Neural progenitor cell (in vitro differentiated cells): ENCODE data around the gene PCARE. TPM values are rescaled to one million over a fixed set of nuclear protein-coding genes. Genes with fewer than 3 reads are reported as not detected.

Source experiments
- DNase-seq: peaks from one replicate; pipeline ENCODE4 v3.0.0-alpha.2; 2016; ENCODE audit warnings: low spot score
- H2AFZ ChIP-seq: fragments of 200-600 bp; sonication (generic); replicated peaks from 2 replicates; pipeline ENCODE4 v1.6.1; 2016; ENCODE audit warnings: antibody characterized with exemption
- H3F3A ChIP-seq: fragments of 200-600 bp; sonication (generic); 2 replicates; pipeline ENCODE4 v1.6.1; 2016; ENCODE audit warnings: antibody characterized with exemption, low read depth
- H3K27ac ChIP-seq: fragments of 200-600 bp; sonication (generic); 2 replicates; pipeline ENCODE4 v1.5.1; 2016; ENCODE audit warnings: mild to moderate bottlenecking
- H3K27me3 ChIP-seq: fragments of 200-600 bp; sonication (generic); 2 replicates; pipeline ENCODE4 v1.6.1; 2016; ENCODE audit warnings: mild to moderate bottlenecking, moderate library complexity
- H3K36me3 ChIP-seq: fragments of 200-600 bp; sonication (generic); 2 replicates; pipeline ENCODE4 v1.5.1; 2016
- H3K4me1 ChIP-seq: fragments of 200-600 bp; sonication (generic); 2 replicates; pipeline ENCODE4 v1.6.1; 2016; ENCODE audit warnings: mixed run types
- H3K4me2 ChIP-seq: fragments of 200-600 bp; sonication (generic); 2 replicates; pipeline ENCODE4 v1.6.1; 2016
- H3K4me3 ChIP-seq: fragments of 200-600 bp; sonication (generic); 2 replicates; pipeline ENCODE4 v1.5.1; 2016
- H3K79me2 ChIP-seq: fragments of 200-600 bp; sonication (generic); 2 replicates; pipeline ENCODE4 v1.6.1; 2016; ENCODE audit warnings: low read depth
- H3K9ac ChIP-seq: fragments of 200-600 bp; sonication (generic); 2 replicates; pipeline ENCODE4 v1.6.1; 2016
- H3K9me3 ChIP-seq: fragments of 200-600 bp; sonication (generic); 2 replicates; pipeline ENCODE4 v1.5.1; 2016; ENCODE audit warnings: low read depth
- H4K20me1 ChIP-seq: fragments of 200-600 bp; sonication (generic); 2 replicates; pipeline ENCODE4 v1.6.1; 2016; ENCODE audit warnings: low read depth
- H3K27ac Mint-ChIP-seq: 3 replicates; pipeline ENCODE4 v1.8.0; 2021; ENCODE audit warnings: mixed read lengths
- H3K27me3 Mint-ChIP-seq: 2 replicates; pipeline ENCODE4 v1.8.0; 2022; ENCODE audit warnings: low read depth, mild to moderate bottlenecking, inconsistent platforms, moderate library complexity, mixed read lengths; ENCODE audit not compliant: insufficient read depth
- H3K36me3 Mint-ChIP-seq: 3 replicates; pipeline ENCODE4 v1.8.0; 2021; ENCODE audit warnings: mixed read lengths
- H3K4me1 Mint-ChIP-seq: 3 replicates; pipeline ENCODE4 v1.8.0; 2021; ENCODE audit warnings: mixed read lengths
- H3K4me3 Mint-ChIP-seq: 3 replicates; pipeline ENCODE4 v1.8.0; 2021; ENCODE audit warnings: mild to moderate bottlenecking, moderate library complexity, mixed read lengths
- H3K9me3 Mint-ChIP-seq: 3 replicates; pipeline ENCODE4 v1.8.0; 2020; ENCODE audit warnings: mixed read lengths
- CTCF ChIP-seq: fragments of 200-600 bp; sonication (generic); IDR thresholded peaks from 2 replicates; pipeline ENCODE4 v1.5.1; 2017; ENCODE audit warnings: antibody characterized with exemption, mild to moderate bottlenecking
- EZH2 ChIP-seq: fragments of 200-600 bp; sonication (generic); IDR thresholded peaks from 2 replicates; pipeline ENCODE4 v1.6.1; 2017; ENCODE audit warnings: antibody characterized with exemption, mild to moderate bottlenecking, moderate library complexity
- EZH2phosphoT487 ChIP-seq: fragments of 200-600 bp; sonication (generic); IDR thresholded peaks from 2 replicates; pipeline ENCODE4 v1.6.1; 2017; ENCODE audit warnings: antibody characterized with exemption
- total RNA-seq: library from RNA; depleted of rRNA; stranded (reverse); fragments of >200 nt; gene quantifications from 2 replicates; pipeline ENCODE4 v1.2.3, GENCODE V29; 2015; ENCODE audit warnings: low replicate concordance

The PCARE gene
- total RNA-seq, 1 donor from 2014 or later: not detected

GRCh38 chr2:29016504-29016903 lies 57.8 kb downstream of the PCARE start:
- Mint-ChIP-seq H3K4me3 (no peak overlapping the region), H3K27ac (no peak overlapping the region), H3K36me3 (no peaks in the 10 kb centered on the region)

GRCh38 chr2:29015701-29016470 lies 58.4 kb downstream of the PCARE start:
- no peak overlapping the region for H3K27ac ChIP-seq
- DNase-seq: no peak
- peak overlapping the region; percentile 48 for H3K27ac Mint-ChIP-seq

More at GRCh38 chr2:29016504-29016903, 57.8 kb downstream of the PCARE start:
- no peaks in the 10 kb centered on the region for H4K20me1 ChIP-seq
- no peaks in the 10 kb centered on the region for H3K9me3 ChIP-seq
- no peaks in the 10 kb centered on the region for H3K36me3 ChIP-seq
- Mint-ChIP-seq H3K9me3 (no peaks in the 10 kb centered on the region), H3K27me3 (peaks cover 14% of the 10 kb centered on the region), H3K4me1 (peaks cover 39% of the 10 kb centered on the region)
- H3K4me3 ChIP-seq: no peak overlapping the region
- TF ChIP-seq EZH2 (no peak), CTCF (no peak), EZH2phosphoT487 (no peak)
- H3K79me2 ChIP-seq: no peaks in the 10 kb centered on the region
- H3K9ac ChIP-seq: no peak overlapping the region
- H2AFZ ChIP-seq: no peak overlapping the region
- no peak overlapping the region for H3K27ac ChIP-seq
- no peaks in the 10 kb centered on the region for H3K27me3 ChIP-seq
- no peak overlapping the region for H3K4me2 ChIP-seq
- H3F3A ChIP-seq: peaks cover 19% of the 10 kb centered on the region
- H3K4me1 ChIP-seq: peaks cover 29% of the 10 kb centered on the region
- DNase-seq: no peak

GRCh38 chr2:29014811-29015421 lies 59.4 kb downstream of the PCARE start:
- H3K27me3 ChIP-seq: no peaks in the 10 kb centered on the region
- Mint-ChIP-seq H3K36me3 (no peaks in the 10 kb centered on the region), H3K4me1 (peaks cover 37% of the 10 kb centered on the region), H3K9me3 (no peaks in the 10 kb centered on the region), H3K27ac (peak overlapping the region; percentile 3), H3K4me3 (no peak overlapping the region), H3K27me3 (peaks cover 8% of the 10 kb centered on the region)
- H3K4me2 ChIP-seq: no peak overlapping the region
- no peak overlapping the region for H2AFZ ChIP-seq
- H3K27ac ChIP-seq: no peak overlapping the region
- TF ChIP-seq EZH2 (no peak), CTCF (no peak), EZH2phosphoT487 (no peak)
- H3K4me1 ChIP-seq: peaks cover 24% of the 10 kb centered on the region
- peaks cover 7% of the 10 kb centered on the region for H3F3A ChIP-seq
- H4K20me1 ChIP-seq: no peaks in the 10 kb centered on the region
- no peak overlapping the region for H3K4me3 ChIP-seq
- no peaks in the 10 kb centered on the region for H3K79me2 ChIP-seq
- no peaks in the 10 kb centered on the region for H3K36me3 ChIP-seq
- H3K9ac ChIP-seq: no peak overlapping the region
- no peak for DNase-seq
- no peaks in the 10 kb centered on the region for H3K9me3 ChIP-seq

More at GRCh38 chr2:29015701-29016470, 58.4 kb downstream of the PCARE start:
- no peak overlapping the region for H3K9ac ChIP-seq
- H3K9me3 ChIP-seq: no peaks in the 10 kb centered on the region
- Mint-ChIP-seq H3K27me3 (peaks cover 8% of the 10 kb centered on the region), H3K4me3 (no peak overlapping the region), H3K9me3 (no peaks in the 10 kb centered on the region), H3K36me3 (no peaks in the 10 kb centered on the region), H3K4me1 (peaks cover 39% of the 10 kb centered on the region)
- no peaks in the 10 kb centered on the region for H3K36me3 ChIP-seq
- no peaks in the 10 kb centered on the region for H4K20me1 ChIP-seq
- TF ChIP-seq CTCF (no peak), EZH2phosphoT487 (no peak), EZH2 (no peak)
- H2AFZ ChIP-seq: no peak overlapping the region
- no peaks in the 10 kb centered on the region for H3K79me2 ChIP-seq
- peaks cover 17% of the 10 kb centered on the region for H3F3A ChIP-seq
- peaks cover 32% of the 10 kb centered on the region for H3K4me1 ChIP-seq
- H3K27me3 ChIP-seq: no peaks in the 10 kb centered on the region
- no peak overlapping the region for H3K4me2 ChIP-seq
- H3K4me3 ChIP-seq: no peak overlapping the region
